HepG2 (cell line): ENCODE results near the gene C3orf52. TPM values are rescaled to one million over a fixed set of nuclear protein-coding genes. Genes with fewer than 3 reads are reported as not detected.

Experiments
- ATAC-seq: fragments of 200-7000 bp; cut with Tn5 transposase; 3 replicates; pipeline ENCODE4 v1.9.1; 2020; ENCODE audit warnings: mild to moderate bottlenecking, moderate library complexity
- BruUV-seq: library from RNA; stranded (reverse); fragments of 400-500 nt; replicated peaks from 2 replicates; lab custom pipeline; 2021; lab: Mats Ljungman, UMichigan
- CTCF ChIA-PET: fragments of 300-600 bp; formaldehyde crosslinking; extraction: SDS; loops from one replicate; lab custom pipeline; 2021; ENCODE audit warnings: low total read pairs, inconsistent platforms, low intra/inter-chr PET ratio; lab: Yijun Ruan, JAX
- POLR2A ChIA-PET: fragments of 350-600 bp; sonication (Branson Sonifier 250); formaldehyde crosslinking; loops from one replicate; lab custom pipeline; 2020; ENCODE audit warnings: antibody characterized with exemption, inconsistent platforms; lab: Yijun Ruan, JAX
- DNase-seq: peaks from one replicate; pipeline ENCODE4 v3.0.0-alpha.2; 2015; ENCODE audit warnings: low spot score
- FAIRE-seq: peaks from 3 replicates; lab custom pipeline; 2011; peaks lifted over from hg19 to GRCh38; lab: Jason Lieb, UNC
- H2AFZ ChIP-seq: one replicate; pipeline ENCODE4 v1.6.1; 2011; ENCODE audit warnings: low read length, inconsistent platforms
- H3K27ac ChIP-seq: fragments of 300-600 bp; 3 replicates; pipeline ENCODE4 v1.8.0; 2011; ENCODE audit warnings: mixed run types, mild to moderate bottlenecking, mixed read lengths, low read length, inconsistent platforms; ENCODE audit not compliant: insufficient read depth; ENCODE audit errors: extremely low read length
- H3K27me3 ChIP-seq, 2 experiments: fragments of 200-600 bp in 1 of 2; 2 replicates in 1 of 2; 3 replicates in 1 of 2; pipeline versions ENCODE4 v1.6.0 to v1.8.0; 2011; ENCODE audit warnings: low read length in 2 of 2, mild to moderate bottlenecking in 2 of 2, moderate library complexity in 2 of 2, inconsistent platforms in 1 of 2; ENCODE audit not compliant: insufficient read depth in 2 of 2, control insufficient read depth in 1 of 2
- H3K36me3 ChIP-seq, 2 experiments: fragments of 200-600 bp in 1 of 2; replicated peaks in 1 of 2; 2 replicates in 1 of 2; 3 replicates in 1 of 2; pipeline versions ENCODE4 v1.5.1 to v1.8.0; 2011; ENCODE audit warnings: low read length in 2 of 2, inconsistent platforms in 1 of 2; ENCODE audit not compliant: insufficient read depth in 2 of 2, control insufficient read depth in 1 of 2
- H3K4me1 ChIP-seq: 2 replicates; pipeline ENCODE4 v1.5.1; 2012; ENCODE audit warnings: low read length, inconsistent platforms; ENCODE audit not compliant: insufficient read depth
- H3K4me2 ChIP-seq: 2 replicates; pipeline ENCODE4 v1.6.0; 2011; ENCODE audit warnings: low read depth, low read length, inconsistent platforms
- H3K4me3 ChIP-seq, 3 experiments: fragments of 200-600 bp in 1 of 3; sonication (generic), shearing (Covaris generic) in 1 of 3; replicated peaks in 1 of 3; 2 replicates each; pipeline ENCODE4 v1.5.1; 2011 to 2016; ENCODE audit warnings: low read length in 3 of 3, inconsistent platforms in 2 of 3, low read depth in 2 of 3, mild to moderate bottlenecking in 2 of 3, control low read depth in 1 of 3, mixed read lengths in 1 of 3; ENCODE audit not compliant: insufficient read depth in 1 of 3
- H3K79me2 ChIP-seq: one replicate; pipeline ENCODE4 v1.6.1; 2011; ENCODE audit warnings: low read length, inconsistent platforms; ENCODE audit not compliant: insufficient read depth
- H3K9ac ChIP-seq: 2 replicates; pipeline ENCODE4 v1.6.0; 2011; ENCODE audit warnings: mild to moderate bottlenecking, low read depth, low read length, inconsistent platforms; ENCODE audit not compliant: insufficient read depth
- H3K9me3 ChIP-seq: 2 replicates; pipeline ENCODE4 v1.5.1; 2012; ENCODE audit warnings: mild to moderate bottlenecking, low read length
- H4K20me1 ChIP-seq: 2 replicates; pipeline ENCODE4 v1.6.0; 2011; ENCODE audit warnings: inconsistent platforms, mild to moderate bottlenecking, low read length, moderate library complexity; ENCODE audit not compliant: insufficient read depth
- BHLHE40 ChIP-seq: IDR thresholded peaks from 2 replicates; pipeline ENCODE4 v1.6.1; 2011; ENCODE audit warnings: low read length, improper control_type of control experiment
- GLMP ChIP-seq: sonication (generic); formaldehyde crosslinking; IDR thresholded peaks from 2 replicates; pipeline ENCODE4 v1.9.0; 2021; ENCODE audit warnings: missing genetic modification reagents, mild to moderate bottlenecking, borderline replicate concordance
- PHF20 ChIP-seq: sonication (generic); formaldehyde crosslinking; IDR thresholded peaks from 2 replicates; pipeline ENCODE4 v1.5.0; 2020; ENCODE audit warnings: mild to moderate bottlenecking, missing genetic modification reagents
- SOX5 ChIP-seq: IDR thresholded peaks from 2 replicates; pipeline ENCODE4 v1.6.1; 2016; ENCODE audit warnings: borderline replicate concordance
- ZNF337 ChIP-seq: sonication (generic); formaldehyde crosslinking; IDR thresholded peaks from 2 replicates; pipeline ENCODE4 v1.5.1; 2020; ENCODE audit warnings: missing genetic modification reagents, low read depth, mild to moderate bottlenecking, borderline replicate concordance
- ZNF547 ChIP-seq: sonication (generic); formaldehyde crosslinking; IDR thresholded peaks from 2 replicates; pipeline ENCODE4 v1.5.1; 2020; ENCODE audit warnings: mild to moderate bottlenecking, missing genetic modification reagents
- ZNF562 ChIP-seq: sonication (generic); formaldehyde crosslinking; IDR thresholded peaks from 2 replicates; pipeline ENCODE4 v1.8.0; 2022; ENCODE audit warnings: missing genetic modification reagents, borderline replicate concordance
- ZNF577 ChIP-seq: sonication (generic); formaldehyde crosslinking; IDR thresholded peaks from 2 replicates; pipeline ENCODE4 v1.4.0; 2020; ENCODE audit warnings: mild to moderate bottlenecking, low read depth, missing genetic modification reagents, borderline replicate concordance
- WGBS: methylation state at CpG from one replicate; pipeline ENCODE4 v1.1.6; 2017; ENCODE audit warnings: low lambda C conversion rate; 5-methylcytosine and 5-hydroxymethylcytosine counted together
- in situ Hi-C: cut with HindIII; loops from 2 replicates; pipeline ENCODE4 v1.10.0; 2017; ENCODE audit warnings: low pct_unique_long_range_greater_than_20kb; ENCODE audit not compliant: extremely low pct_ligation_motif_present
- intact Hi-C: fragments of 100-400 bp; cut with micrococcal nuclease; formaldehyde crosslinking; loops from one replicate; pipeline ENCODE4 v1.10.0; 2022; ENCODE audit not compliant: unreplicated experiment
- polyA plus RNA-seq, 8 experiments: library from polyadenylated mRNA; depleted of rRNA in 3 of 8; stranded (reverse) in 7 of 8; unstranded in 1 of 8; fragments of >200 nt; fragmentation: Illumina TruSeq in 4 of 8; extraction: Trizol in 4 of 8; gene quantifications; 2 replicates each; pipeline versions ENCODE4 v1.2.1 to v1.2.3, GENCODE V29; 2011 to 2016; ENCODE audit warnings: low read depth in 4 of 8, missing spikeins in 1 of 8, mixed read lengths in 1 of 8; ENCODE audit not compliant: insufficient read depth in 1 of 8
- total RNA-seq, 5 experiments: library from RNA; depleted of rRNA; stranded (reverse); fragments of >200 nt; fragmentation: Illumina TruSeq; extraction: Trizol; gene quantifications; 2 replicates each; pipeline ENCODE4 v1.2.3, GENCODE V29; 2016; ENCODE audit warnings: low read depth in 1 of 5
- TF ChIP-seq, protein P1 (sequence below): IDR thresholded peaks from 2 replicates; pipeline ENCODE4 v1.6.1; 2016
- TF ChIP-seq, protein P2 (sequence below): IDR thresholded peaks from 2 replicates; pipeline ENCODE4 v1.6.1; 2016; ENCODE audit warnings: mild to moderate bottlenecking, missing biosample characterization, missing genetic modification reagents
- TF ChIP-seq, protein P3 (sequence below): sonication (generic); formaldehyde crosslinking; IDR thresholded peaks from 2 replicates; pipeline ENCODE4 v1.8.0; 2022; ENCODE audit warnings: missing genetic modification reagents, mild to moderate bottlenecking, inconsistent platforms, borderline replicate concordance

C3orf52 gene
- total and polyA plus RNA-seq, 2 of the 13 experiments (the other 11 are each of a cell fraction or from before 2014, with no cell fraction given), result 0.79 to 1.2 TPM

DNA sequence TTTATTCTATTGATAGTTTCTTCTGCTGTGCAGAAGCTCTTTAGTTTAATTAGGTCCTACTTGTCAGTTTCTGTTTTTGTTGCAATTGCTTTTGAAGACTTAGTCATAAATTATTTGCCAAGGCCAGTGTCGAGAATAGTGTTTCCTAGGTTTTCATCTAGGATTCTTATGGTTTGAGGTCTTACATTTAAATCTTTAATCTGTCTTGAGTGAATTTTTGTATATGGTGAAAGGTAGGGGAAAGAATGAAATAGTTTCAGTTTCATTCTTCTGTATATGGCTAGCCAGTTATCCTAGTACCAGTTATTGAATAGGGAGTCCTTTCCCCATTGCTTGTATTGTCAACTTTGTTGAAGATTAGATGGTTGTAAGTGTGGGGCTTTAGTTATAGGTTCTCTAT lies 57.5 kb downstream of the C3orf52 start (continued):
- TF ChIP-seq, protein P1, sequence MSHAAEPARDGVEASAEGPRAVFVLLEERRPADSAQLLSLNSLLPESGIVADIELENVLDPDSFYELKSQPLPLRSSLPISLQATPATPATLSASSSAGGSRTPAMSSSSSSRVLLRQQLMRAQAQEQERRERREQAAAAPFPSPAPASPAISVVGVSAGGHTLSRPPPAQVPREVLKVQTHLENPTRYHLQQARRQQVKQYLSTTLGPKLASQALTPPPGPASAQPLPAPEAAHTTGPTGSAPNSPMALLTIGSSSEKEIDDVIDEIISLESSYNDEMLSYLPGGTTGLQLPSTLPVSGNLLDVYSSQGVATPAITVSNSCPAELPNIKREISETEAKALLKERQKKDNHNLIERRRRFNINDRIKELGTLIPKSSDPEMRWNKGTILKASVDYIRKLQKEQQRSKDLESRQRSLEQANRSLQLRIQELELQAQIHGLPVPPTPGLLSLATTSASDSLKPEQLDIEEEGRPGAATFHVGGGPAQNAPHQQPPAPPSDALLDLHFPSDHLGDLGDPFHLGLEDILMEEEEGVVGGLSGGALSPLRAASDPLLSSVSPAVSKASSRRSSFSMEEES, result no peak
- TF ChIP-seq ZNF577 (CRISPR knock-in tag), result no peak
- no peak for TF ChIP-seq PHF20 (CRISPR knock-in tag)

GRCh38 chr3:112149136-112149535 lies 62.9 kb downstream of the C3orf52 start:
- no CpG with 5 or more reads among the region's 1 CpG for WGBS
- no TSS peak for BruUV-seq
- intact Hi-C loops (no loop called here), in situ Hi-C loops (no loop called here)
- no peaks in the 10 kb centered on the region for H3K27me3 ChIP-seq
- ChIA-PET CTCF (no interaction called here), POLR2A (no interaction called here)
- no peak overlapping the region for H3K27ac ChIP-seq
- no peaks in the 10 kb centered on the region for H3K79me2 ChIP-seq
- no peak overlapping the region for H2AFZ ChIP-seq
- no peak overlapping the region for H3K9ac ChIP-seq
- FAIRE-seq (no peak), ATAC-seq (no peak), DNase-seq (no peak)
- H3K4me1 ChIP-seq, result no peaks in the 10 kb centered on the region
- H3K36me3 ChIP-seq, result no peaks in the 10 kb centered on the region
- no peak overlapping the region for H3K4me3 ChIP-seq
- peaks cover 26% of the 10 kb centered on the region for H3K9me3 ChIP-seq
- H3K4me2 ChIP-seq, result no peak overlapping the region
- TF ChIP-seq ZNF337 (CRISPR knock-in tag), result no peak
- no peaks in the 10 kb centered on the region for H4K20me1 ChIP-seq

- no peaks in the 10 kb centered on the region for H3K27me3 ChIP-seq
- no peaks in the 10 kb centered on the region for H3K9me3 ChIP-seq
- ATAC-seq (no peak), DNase-seq (no peak), FAIRE-seq (no peak)
- no peaks in the 10 kb centered on the region for H3K4me1 ChIP-seq
- intact Hi-C loops (no loop called here), in situ Hi-C loops (no loop called here)
- H3K79me2 ChIP-seq, result no peaks in the 10 kb centered on the region
- no peak overlapping the region for H2AFZ ChIP-seq
- H3K36me3 ChIP-seq, result no peaks in the 10 kb centered on the region
- no TSS peak for BruUV-seq
- no peak overlapping the region for H3K4me2 ChIP-seq
- 40% methylated on average over 2 of the region's 2 CpGs for WGBS
- ChIA-PET CTCF (no interaction called here), POLR2A (no interaction called here)
- H3K4me3 ChIP-seq, result no peak overlapping the region
- no peak overlapping the region for H3K9ac ChIP-seq
- no peak overlapping the region for H3K27ac ChIP-seq
- no peaks in the 10 kb centered on the region for H4K20me1 ChIP-seq
- TF ChIP-seq SOX5 (CRISPR knock-in tag) (no peak), ZNF547 (CRISPR knock-in tag) (no peak), GLMP (CRISPR knock-in tag) (no peak), ZNF562 (CRISPR knock-in tag) (no peak), BHLHE40 (no peak)
- TF ChIP-seq, protein P2, sequence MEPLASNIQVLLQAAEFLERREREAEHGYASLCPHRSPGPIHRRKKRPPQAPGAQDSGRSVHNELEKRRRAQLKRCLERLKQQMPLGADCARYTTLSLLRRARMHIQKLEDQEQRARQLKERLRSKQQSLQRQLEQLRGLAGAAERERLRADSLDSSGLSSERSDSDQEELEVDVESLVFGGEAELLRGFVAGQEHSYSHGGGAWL (CRISPR knock-in tag), result no peak
- TF ChIP-seq, protein P3, sequence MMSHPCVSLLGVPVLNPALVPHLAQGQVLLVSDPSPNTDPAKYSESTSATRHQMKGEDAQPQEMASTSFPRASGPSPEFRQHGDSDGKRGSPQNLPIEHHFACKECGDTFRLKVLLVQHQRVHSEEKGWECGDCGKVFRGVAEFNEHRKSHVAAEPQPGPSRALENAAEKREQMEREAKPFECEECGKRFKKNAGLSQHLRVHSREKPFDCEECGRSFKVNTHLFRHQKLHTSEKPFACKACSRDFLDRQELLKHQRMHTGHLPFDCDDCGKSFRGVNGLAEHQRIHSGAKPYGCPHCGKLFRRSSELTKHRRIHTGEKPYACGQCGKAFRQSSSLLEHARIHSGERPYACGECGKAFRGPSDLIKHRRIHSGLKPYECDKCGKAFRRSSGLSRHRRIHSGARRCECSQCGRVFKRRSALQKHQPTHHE, result no peak
Observed at GRCh38 chr3:112167758-112168157, 81.6 kb downstream of the C3orf52 start.
